SK-N-SH (cell line): ENCODE data around the gene BHMT. TPM values are rescaled to one million over a fixed set of nuclear protein-coding genes. Genes with fewer than 3 reads are reported as not detected.

Experiments used
- CHD2 ChIP-seq: fragments of 150-350 bp; IDR thresholded peaks from 2 replicates; pipeline ENCODE4 v1.6.1; 2018; ENCODE audit warnings: low read length; ENCODE audit not compliant: partially characterized antibody
- ELF1 ChIP-seq: IDR thresholded peaks from 2 replicates; pipeline ENCODE4 v1.4.0; 2012
- EZH2phosphoT487 ChIP-seq: fragments of 200-600 bp; sonication (generic); IDR thresholded peaks from 2 replicates; pipeline ENCODE4 v1.6.1; 2017; ENCODE audit warnings: low read depth, mixed run types, mild to moderate bottlenecking, antibody characterized with exemption, moderate library complexity, borderline replicate concordance
- FOSL2 ChIP-seq: IDR thresholded peaks from 2 replicates; pipeline ENCODE4 v1.4.0; 2012; ENCODE audit warnings: low read depth, mild to moderate bottlenecking, moderate library complexity, borderline replicate concordance
- GABPA ChIP-seq: IDR thresholded peaks from 2 replicates; pipeline ENCODE4 v1.4.0; 2012; ENCODE audit warnings: low read depth, mild to moderate bottlenecking
- GATA2 ChIP-seq: sonication (generic); formaldehyde crosslinking; IDR thresholded peaks from 2 replicates; pipeline ENCODE4 v1.5.0; 2020; ENCODE audit warnings: mild to moderate bottlenecking, missing genetic modification reagents
- MAX ChIP-seq: IDR thresholded peaks from 2 replicates; pipeline ENCODE4 v1.4.0; 2012; ENCODE audit warnings: low read depth
- MXI1 ChIP-seq: IDR thresholded peaks from 2 replicates; pipeline ENCODE4 v1.6.1; 2012; ENCODE audit warnings: mild to moderate bottlenecking, low read depth, low read length, improper control_type of control experiment
- POLR2AphosphoS5 ChIP-seq: IDR thresholded peaks from 2 replicates; pipeline ENCODE4 v1.6.1; 2012; ENCODE audit warnings: low read depth, low read length
- RCOR1 ChIP-seq: fragments of 150-350 bp; IDR thresholded peaks from 2 replicates; pipeline ENCODE4 v1.6.1; 2017; ENCODE audit warnings: antibody characterized with exemption, low read length
- REST ChIP-seq: IDR thresholded peaks from 2 replicates; pipeline ENCODE4 v1.6.1; 2012; ENCODE audit warnings: mild to moderate bottlenecking, low read depth, low read length, moderate library complexity
- RFX5 ChIP-seq: IDR thresholded peaks from 2 replicates; pipeline ENCODE4 v1.6.1; 2012; ENCODE audit warnings: mild to moderate bottlenecking, improper control_type of control experiment, low read length
- RXRA ChIP-seq: IDR thresholded peaks from 2 replicates; pipeline ENCODE4 v1.4.0; 2012; ENCODE audit warnings: low read depth, mild to moderate bottlenecking, borderline replicate concordance
- SIN3A ChIP-seq: IDR thresholded peaks from 2 replicates; pipeline ENCODE4 v1.6.1; 2012; ENCODE audit warnings: low read depth, mild to moderate bottlenecking, low read length, moderate library complexity, borderline replicate concordance
- TAF1 ChIP-seq: IDR thresholded peaks from 2 replicates; pipeline ENCODE4 v1.6.1; 2012; ENCODE audit warnings: low read depth, mild to moderate bottlenecking, low read length, moderate library complexity, borderline replicate concordance
- TCF12 ChIP-seq: IDR thresholded peaks from 2 replicates; pipeline ENCODE4 v1.4.0; 2012
- TEAD4 ChIP-seq: IDR thresholded peaks from 2 replicates; pipeline ENCODE4 v1.4.0; 2012; ENCODE audit warnings: mild to moderate bottlenecking, borderline replicate concordance; ENCODE audit not compliant: insufficient read depth
- YY1 ChIP-seq: IDR thresholded peaks from 2 replicates; pipeline ENCODE4 v1.4.0; 2012; ENCODE audit warnings: low read depth, mild to moderate bottlenecking
- polyA plus RNA-seq, 3 experiments: library from polyadenylated mRNA; depleted of rRNA; stranded (reverse); fragments of >200 nt; gene quantifications; 2 replicates each; pipeline ENCODE4 v1.2.3, GENCODE V29; 2012
- TF ChIP-seq, protein P1 (sequence below): fragments of 150-350 bp; IDR thresholded peaks from 2 replicates; pipeline ENCODE4 v1.6.1; 2016; ENCODE audit warnings: mild to moderate bottlenecking, low read depth, low read length
- TF ChIP-seq, protein P2 (sequence below): IDR thresholded peaks from 2 replicates; pipeline ENCODE4 v1.4.0; 2012; ENCODE audit warnings: low read depth, borderline replicate concordance
- TF ChIP-seq, protein P3 (sequence below): IDR thresholded peaks from 2 replicates; pipeline ENCODE4 v1.4.0; 2012; ENCODE audit warnings: low read depth, borderline replicate concordance

Gene BHMT
- polyA plus RNA-seq, 1 of the 3 experiments (the other 2 are of a cell fraction), result not detected

GRCh38 chr5:79133657-79134451, 22.2 kb downstream of the BHMT start (continued):
- TF ChIP-seq REST (no peak), TCF12 (no peak), SIN3A (no peak; the same call in 1 of the 2 replicates), CHD2 (peak; percentile 31), MXI1 (0 out of 2 replicates have a peak, but pooled peaks have one; percentile 42), EZH2phosphoT487 (no peak), TEAD4 (no peak), RXRA (no peak), TAF1 (no peak), RCOR1 (0 out of 2 replicates have a peak, but pooled peaks have one; percentile 8), GATA2 (CRISPR knock-in tag) (no peak), ELF1 (no peak), FOSL2 (no peak; the same call in 1 of the 2 replicates), YY1 (no peak), RFX5 (no peak), MAX (no peak), GABPA (peak; percentile 10; the same call in 1 of the 2 replicates), POLR2AphosphoS5 (no peak)
- TF ChIP-seq, protein P1, sequence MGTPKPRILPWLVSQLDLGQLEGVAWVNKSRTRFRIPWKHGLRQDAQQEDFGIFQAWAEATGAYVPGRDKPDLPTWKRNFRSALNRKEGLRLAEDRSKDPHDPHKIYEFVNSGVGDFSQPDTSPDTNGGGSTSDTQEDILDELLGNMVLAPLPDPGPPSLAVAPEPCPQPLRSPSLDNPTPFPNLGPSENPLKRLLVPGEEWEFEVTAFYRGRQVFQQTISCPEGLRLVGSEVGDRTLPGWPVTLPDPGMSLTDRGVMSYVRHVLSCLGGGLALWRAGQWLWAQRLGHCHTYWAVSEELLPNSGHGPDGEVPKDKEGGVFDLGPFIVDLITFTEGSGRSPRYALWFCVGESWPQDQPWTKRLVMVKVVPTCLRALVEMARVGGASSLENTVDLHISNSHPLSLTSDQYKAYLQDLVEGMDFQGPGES, result no peak
- TF ChIP-seq, protein P2, sequence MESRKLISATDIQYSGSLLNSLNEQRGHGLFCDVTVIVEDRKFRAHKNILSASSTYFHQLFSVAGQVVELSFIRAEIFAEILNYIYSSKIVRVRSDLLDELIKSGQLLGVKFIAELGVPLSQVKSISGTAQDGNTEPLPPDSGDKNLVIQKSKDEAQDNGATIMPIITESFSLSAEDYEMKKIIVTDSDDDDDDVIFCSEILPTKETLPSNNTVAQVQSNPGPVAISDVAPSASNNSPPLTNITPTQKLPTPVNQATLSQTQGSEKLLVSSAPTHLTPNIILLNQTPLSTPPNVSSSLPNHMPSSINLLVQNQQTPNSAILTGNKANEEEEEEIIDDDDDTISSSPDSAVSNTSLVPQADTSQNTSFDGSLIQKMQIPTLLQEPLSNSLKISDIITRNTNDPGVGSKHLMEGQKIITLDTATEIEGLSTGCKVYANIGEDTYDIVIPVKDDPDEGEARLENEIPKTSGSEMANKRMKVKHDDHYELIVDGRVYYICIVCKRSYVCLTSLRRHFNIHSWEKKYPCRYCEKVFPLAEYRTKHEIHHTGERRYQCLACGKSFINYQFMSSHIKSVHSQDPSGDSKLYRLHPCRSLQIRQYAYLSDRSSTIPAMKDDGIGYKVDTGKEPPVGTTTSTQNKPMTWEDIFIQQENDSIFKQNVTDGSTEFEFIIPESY, result no peak
- TF ChIP-seq, protein P3, sequence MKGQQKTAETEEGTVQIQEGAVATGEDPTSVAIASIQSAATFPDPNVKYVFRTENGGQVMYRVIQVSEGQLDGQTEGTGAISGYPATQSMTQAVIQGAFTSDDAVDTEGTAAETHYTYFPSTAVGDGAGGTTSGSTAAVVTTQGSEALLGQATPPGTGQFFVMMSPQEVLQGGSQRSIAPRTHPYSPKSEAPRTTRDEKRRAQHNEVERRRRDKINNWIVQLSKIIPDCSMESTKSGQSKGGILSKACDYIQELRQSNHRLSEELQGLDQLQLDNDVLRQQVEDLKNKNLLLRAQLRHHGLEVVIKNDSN, result no peak
- TF ChIP-seq, all 33 proteins: peak for 8
